Activated CD4-positive, alpha-beta T cell treated with anti-CD3 and anti-CD28 coated beads, Interleukin-10, Interleukin-2, amounts not matched to agents 100 ng/mL and 50 ng/mL, durations not matched to agents 16 hours and 8 hours (primary cell): ENCODE measurements around the gene UBE2N.
"Not testable (repeated sequence)": the region's sequence is repeated elsewhere in the genome, so short reads cannot be mapped to it uniquely, and the experiment has no call there.

Experiments
- DNase-seq: peaks from one replicate; pipeline ENCODE4 v3.0.0-alpha.2; 2020

UBE2N gene

GRCh38 chr12:93409343-93410187, 32.2 kb downstream of the UBE2N start:
- not testable (repeated sequence) for DNase-seq

GRCh38 chr12:93408813-93409212, 32.9 kb downstream of the UBE2N start:
- peak; percentile 37 for DNase-seq

GRCh38 chr12:93407963-93408283, 33.8 kb downstream of the UBE2N start:
- no peak for DNase-seq

- DNase-seq = no peak
Measured at GRCh38 chr12:93407054-93407962, 34.4 kb downstream of the UBE2N start.

- no peak for DNase-seq
Measured at GRCh38 chr12:93404961-93405849, 36.5 kb downstream of the UBE2N start.

GRCh38 chr12:93403988-93404803, 37.6 kb downstream of the UBE2N start:
- DNase-seq = no peak

GRCh38 chr12:93402333-93403311, 39.1 kb downstream of the UBE2N start:
- DNase-seq = peak; percentile 33

GRCh38 chr12:93399183-93399863, 42.4 kb downstream of the UBE2N start:
- DNase-seq = not testable (repeated sequence)

- DNase-seq = no peak
Measured at GRCh38 chr12:93397412-93397811, 44.3 kb downstream of the UBE2N start.

- no peak for DNase-seq
Measured at GRCh38 chr12:93393425-93393824, 48.3 kb downstream of the UBE2N start.

- DNase-seq = no peak
Measured at GRCh38 chr12:93390549-93391297, 51.0 kb downstream of the UBE2N start.

GRCh38 chr12:93390031-93390430, 51.7 kb downstream of the UBE2N start:
- DNase-seq = no peak

- peak; percentile 73 for DNase-seq
Measured at GRCh38 chr12:93387780-93388179, 54.0 kb downstream of the UBE2N start.

GRCh38 chr12:93381976-93382437, 59.7 kb downstream of the UBE2N start:
- not testable (repeated sequence) for DNase-seq

GRCh38 chr12:93381161-93381975, 60.4 kb downstream of the UBE2N start:
- no peak for DNase-seq

GRCh38 chr12:93380480-93381121, 61.1 kb downstream of the UBE2N start:
- no peak for DNase-seq

- no peak for DNase-seq
Measured at GRCh38 chr12:93379981-93380361, 61.8 kb downstream of the UBE2N start.
